Adipose tissue (tissue), 3 donors: Measurements from ENCODE around the gene HTR6. TPM values are rescaled to one million over a fixed set of nuclear protein-coding genes. Genes with fewer than 3 reads are reported as not detected.

Experiments
- polyA plus RNA-seq, 3 donors: library from polyadenylated mRNA; stranded (reverse); fragments of 200-250 nt; gene quantifications; one replicate each; pipeline ENCODE4 v1.2.3, GENCODE V29; 2013
- donor health status: healthy with polysubstance abuse.
- donor health status: Bipolar disorder and iron deficiency.
- donor health status: healthy.

Gene HTR6
- polyA plus RNA-seq, 3 donors = not detected

Other genes starting within 250 kb of the HTR6 start
- 100 to 1,000 TPM in 2 of 3 donors, 10 to 100 TPM in 1; 69.7 to 265 (median 214) TPM for gene CAPZB, start 179.3 kb upstream of the HTR6 start, polyA plus RNA-seq
- 100 to 1,000 TPM in 1 of 3 donors, 10 to 100 TPM in 2; 11.3 to 163 (median 85.8) TPM for gene NBL1, start 20.6 kb upstream of the HTR6 start, polyA plus RNA-seq
- gene TMCO4, start 135.0 kb downstream of the HTR6 start, polyA plus RNA-seq = 10 to 100 TPM; 17.0 to 23.2 (median 19.0) TPM
- gene RNF186, start 150.4 kb downstream of the HTR6 start, polyA plus RNA-seq = 10 to 100 TPM in 1 of 3 donors, under 1 TPM in 1, not detected in 1; 0.45 to 76.3 TPM
- 1 to 10 TPM; 1.1 to 4.8 (median 2.3) TPM for gene OTUD3, start 217.5 kb downstream of the HTR6 start, polyA plus RNA-seq